Transverse colon (tissue), 3 donors: ENCODE data around the gene TMOD3.

Experiments used
- POLR2A ChIP-seq: fragments of 450-650 bp; IDR thresholded peaks from one replicate; pipeline ENCODE4 v1.6.1; 2016; ENCODE audit warnings: antibody characterized with exemption, mild to moderate bottlenecking, moderate library complexity
- POLR2AphosphoS5 ChIP-seq, 3 donors: sonication (generic); formaldehyde crosslinking; IDR thresholded peaks; one replicate each; pipeline ENCODE4 v1.6.1; 2016; ENCODE audit warnings: antibody characterized with exemption in 3 of 3

- no peak for TF ChIP-seq POLR2A
- TF ChIP-seq POLR2AphosphoS5 (IDR thresholded peaks at IDR 0.05), result no peak
These were observed 32.3 kb downstream of the TMOD3 start for GRCh38 chr15:51861557-51862359.
